Pons (tissue), 1 donor: Measurements from ENCODE around the gene EIF3K.

Source experiments
- DNase-seq: peaks from one replicate; pipeline ENCODE4 v3.0.0-alpha.2; 2016; ENCODE audit warnings: low spot score

The EIF3K gene

DNA sequence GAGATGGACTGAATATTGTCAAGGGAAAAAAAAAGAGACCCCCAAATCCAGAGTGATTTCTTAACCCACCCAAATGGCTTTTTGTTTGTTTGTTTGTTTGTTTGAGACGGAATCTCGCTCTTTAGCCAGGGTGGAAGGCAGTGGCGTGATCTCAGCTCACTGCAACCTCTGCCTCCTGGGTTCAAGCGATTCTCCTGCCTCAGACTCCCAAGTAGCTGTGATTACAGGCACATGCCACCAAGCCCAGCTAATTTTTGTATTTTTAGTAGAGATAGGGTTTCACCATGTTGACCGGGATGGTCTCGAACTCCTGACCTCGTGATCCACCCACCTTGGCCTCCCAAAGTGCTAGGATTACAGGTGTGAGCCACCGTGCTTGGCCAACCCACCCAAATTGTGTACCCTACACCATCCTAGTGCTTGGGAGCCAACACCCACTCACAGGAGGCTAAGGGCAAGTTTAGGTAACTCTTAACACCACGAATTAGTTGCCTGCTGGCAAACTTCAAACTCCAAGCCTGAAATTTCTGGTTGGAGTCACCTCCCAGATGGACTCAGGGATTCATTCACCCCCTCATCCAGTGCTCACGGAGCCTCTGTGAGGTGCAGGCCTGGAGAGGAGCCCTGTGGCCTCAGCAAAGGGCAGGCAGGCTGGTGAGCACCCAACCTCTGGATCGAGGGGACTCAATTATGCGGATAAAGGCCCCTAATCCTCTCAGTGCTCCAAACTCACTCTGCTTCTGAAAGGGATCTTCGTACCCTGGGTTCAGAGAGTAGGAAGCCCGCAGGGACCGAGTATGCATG is 66.1 kb downstream of the EIF3K start:
- DNase-seq = no peak

DNA sequence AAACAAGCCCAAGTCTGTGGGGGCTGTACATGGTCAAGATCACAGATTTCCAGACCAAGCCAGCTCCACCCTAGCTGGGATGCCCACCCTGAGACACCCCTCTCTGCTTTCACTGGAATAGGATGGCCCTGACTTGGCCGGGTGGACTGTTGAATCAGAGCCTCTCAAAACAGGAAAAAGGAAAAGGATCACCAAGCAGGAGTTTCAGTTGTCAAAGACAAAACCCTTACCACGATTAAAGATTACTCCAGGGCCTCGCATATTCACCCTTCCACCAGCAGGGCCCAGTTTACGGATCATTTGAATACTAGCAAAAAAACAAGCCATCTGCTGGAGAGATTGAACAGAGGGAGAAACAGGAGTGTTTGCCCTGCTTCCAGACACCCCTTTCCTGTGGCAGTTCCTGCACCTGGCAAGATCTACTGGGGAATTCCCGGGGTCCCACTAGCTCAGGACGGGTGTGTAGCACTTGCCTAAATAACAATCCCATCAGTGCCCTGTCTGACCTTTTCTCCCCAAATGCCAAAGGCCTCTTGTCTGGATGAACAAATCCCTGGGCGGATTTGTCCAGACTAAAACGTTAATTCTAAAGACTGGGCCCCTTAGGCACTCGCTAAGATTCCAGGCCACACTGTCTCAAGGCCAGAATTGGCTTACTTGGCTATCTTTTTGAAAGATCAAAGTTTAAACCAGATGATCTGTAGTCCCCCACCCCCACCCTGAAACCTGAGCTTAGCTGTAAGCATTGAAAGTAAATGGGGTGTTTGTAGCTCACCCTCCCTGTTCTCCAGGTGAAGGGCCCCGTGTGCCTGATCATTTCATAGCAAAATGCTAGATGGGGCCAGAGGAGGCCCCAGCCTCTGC is 66.9 kb downstream of the EIF3K start:
- no peak for DNase-seq

DNA sequence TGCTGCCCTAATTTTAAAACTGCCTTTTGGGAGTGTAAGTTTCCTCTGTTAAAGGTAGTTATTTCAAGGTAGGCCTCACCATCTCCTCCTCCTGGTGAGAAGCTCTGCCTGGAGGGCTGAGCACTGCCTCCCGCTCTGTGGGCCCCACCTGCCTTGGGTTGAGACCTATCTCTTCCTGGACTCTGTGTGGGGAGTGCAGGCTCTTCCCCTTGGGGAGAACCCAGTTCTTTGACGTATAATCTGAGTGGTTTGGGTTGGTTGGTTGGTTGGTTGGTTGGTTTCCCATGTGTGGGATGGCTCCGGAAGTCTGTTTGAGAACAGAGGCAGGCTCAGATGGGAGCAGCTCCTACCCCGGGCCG is 67.5 kb downstream of the EIF3K start:
- DNase-seq = no peak
